Measurements from ENCODE around the gene C5AR1.
A peak's percentile ranks its signal among the peaks of the same experiment; 100 is the strongest.
"Not testable (repeated sequence)": the region's sequence is repeated elsewhere in the genome, so short reads cannot be mapped to it uniquely, and the experiment has no call there.

C5AR1 gene

DNA sequence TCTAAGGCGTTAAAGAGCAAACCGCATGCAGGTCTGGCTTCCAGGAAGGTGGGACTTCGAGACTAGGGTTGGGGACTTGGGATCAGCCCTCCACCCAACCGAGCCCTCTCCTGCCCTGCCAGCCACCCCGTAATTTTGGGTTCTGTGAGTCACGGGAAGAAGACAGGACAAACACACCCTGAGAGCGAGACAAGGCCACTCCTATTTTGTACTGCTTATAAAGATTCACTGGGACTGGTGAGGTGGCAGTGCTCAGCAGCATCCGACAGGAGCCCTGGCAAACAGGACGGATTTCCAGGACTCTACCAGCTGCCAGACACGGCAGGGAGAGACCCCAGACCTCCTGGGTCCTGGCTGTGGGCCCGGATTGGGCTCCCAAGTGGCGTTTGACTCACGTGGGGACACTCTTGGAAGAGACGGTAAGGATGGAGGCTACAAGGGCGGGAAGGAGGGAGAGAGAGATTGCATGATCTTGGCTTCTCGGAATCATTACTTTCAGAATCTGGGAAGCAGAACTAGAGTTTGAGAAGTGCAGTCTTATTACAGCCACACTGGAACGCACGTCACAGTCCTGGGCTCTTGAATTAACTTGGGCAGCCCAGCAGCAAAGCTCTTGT, 22.4 kb downstream of the C5AR1 start, which contains the start of gene C5AR2:
C5AR2 (plus strand) TSS at position 245 of the 617 bp plus-strand sequence. CDS start 8,625 bp downstream, outside the sequence.
- no peak for DNase-seq (ENCODE audit: low spot score)

DNA sequence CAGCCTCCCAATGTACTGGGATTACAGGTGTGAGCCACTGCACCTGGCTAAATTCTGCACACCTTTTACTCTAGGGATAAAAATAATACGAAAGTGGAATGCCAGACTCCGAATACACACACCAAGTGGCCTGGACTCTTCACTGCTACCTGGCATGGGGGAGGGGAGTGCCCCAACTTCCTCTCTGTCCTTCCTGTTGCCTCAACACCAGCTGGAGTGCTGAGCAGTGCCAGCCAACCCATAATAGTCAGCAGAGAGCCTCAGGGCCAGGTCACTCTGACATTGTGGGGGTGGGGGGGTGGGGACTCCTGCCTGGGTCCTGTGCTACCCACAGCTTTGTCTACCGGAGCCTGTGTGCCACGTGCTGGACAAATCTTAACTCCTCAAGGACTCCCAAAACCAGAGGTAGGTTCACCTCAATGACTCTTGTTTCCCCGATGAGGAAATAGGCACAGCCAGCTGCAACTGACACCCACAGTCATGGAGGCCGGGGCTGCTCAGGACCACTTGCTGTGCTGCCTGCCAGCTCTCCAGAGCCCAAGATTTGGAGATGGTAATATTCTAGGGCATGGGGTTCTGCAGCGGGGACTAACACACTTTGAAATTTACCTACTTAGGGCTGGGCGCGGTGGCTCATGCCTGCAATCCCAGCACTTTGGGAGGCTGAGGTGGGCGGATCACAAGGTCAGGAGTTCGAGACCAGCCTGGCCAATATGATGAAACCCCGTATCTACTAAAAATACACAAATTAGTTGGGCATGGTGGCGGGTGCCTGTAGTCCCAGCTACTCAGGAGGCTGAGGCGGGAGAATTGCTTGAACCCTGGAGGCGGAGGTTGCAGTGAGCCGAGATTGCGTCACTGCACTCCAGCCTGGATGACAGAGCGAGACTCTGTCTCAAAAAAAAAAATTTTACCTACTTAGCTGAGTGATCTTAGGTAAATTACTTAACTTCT, 27.4 kb downstream of the C5AR1 start:
- DNase-seq (ENCODE audit: low spot score) = not testable (repeated sequence)

DNA sequence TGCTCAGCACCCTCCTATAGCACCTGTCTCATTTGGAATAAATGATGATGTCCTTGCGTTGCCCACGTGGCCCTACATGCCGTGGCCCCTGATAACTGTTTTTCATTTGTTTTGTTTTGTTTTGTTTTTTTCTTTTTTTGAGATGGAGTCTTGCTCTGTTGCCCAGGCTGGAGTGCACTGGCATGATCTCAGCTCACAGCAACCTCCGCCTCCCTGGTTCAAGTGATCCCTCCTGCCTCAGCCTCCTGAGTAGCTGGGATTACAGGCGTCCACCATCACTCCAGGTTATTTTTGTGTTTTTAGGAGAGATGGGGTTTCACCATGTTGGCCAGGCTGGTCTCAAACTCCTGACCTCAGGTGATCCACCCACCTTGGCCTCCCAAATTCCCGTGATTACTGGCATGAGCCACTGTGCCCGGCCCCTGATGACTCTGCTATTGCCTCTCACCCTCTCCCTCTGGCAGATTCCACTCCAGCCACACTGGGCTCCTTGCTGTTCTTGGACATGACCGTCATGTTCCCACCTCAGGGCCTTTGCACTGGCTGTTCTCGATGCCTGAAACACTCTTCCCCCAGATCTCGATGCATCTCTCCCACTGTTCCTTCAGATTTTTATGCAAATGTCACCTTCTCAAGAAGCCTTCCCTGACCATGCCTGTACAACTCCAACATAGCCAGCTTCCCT, 29.7 kb downstream of the C5AR1 start:
- no peak for DNase-seq (ENCODE audit: low spot score)

DNA sequence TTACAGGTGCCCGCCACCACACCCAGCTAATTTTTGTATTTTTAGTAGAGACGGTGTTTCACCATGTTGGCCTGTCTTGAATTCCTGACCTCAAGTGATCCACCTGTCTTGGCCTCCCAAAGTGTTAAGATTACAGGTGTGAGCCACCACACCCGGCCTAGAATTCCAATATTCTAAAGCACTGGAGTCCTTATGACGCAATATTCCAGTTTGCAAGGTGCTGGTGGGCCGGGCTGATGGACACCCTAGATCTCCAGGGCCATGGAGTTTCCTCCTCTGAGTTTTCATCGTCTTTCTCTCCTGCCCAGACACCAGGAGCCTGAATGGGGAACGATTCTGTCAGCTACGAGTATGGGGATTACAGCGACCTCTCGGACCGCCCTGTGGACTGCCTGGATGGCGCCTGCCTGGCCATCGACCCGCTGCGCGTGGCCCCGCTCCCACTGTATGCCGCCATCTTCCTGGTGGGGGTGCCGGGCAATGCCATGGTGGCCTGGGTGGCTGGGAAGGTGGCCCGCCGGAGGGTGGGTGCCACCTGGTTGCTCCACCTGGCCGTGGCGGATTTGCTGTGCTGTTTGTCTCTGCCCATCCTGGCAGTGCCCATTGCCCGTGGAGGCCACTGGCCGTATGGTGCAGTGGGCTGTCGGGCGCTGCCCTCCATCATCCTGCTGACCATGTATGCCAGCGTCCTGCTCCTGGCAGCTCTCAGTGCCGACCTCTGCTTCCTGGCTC, 31.0 kb downstream of the C5AR1 start:
- DNase-seq (ENCODE audit: low spot score) = no peak

DNA sequence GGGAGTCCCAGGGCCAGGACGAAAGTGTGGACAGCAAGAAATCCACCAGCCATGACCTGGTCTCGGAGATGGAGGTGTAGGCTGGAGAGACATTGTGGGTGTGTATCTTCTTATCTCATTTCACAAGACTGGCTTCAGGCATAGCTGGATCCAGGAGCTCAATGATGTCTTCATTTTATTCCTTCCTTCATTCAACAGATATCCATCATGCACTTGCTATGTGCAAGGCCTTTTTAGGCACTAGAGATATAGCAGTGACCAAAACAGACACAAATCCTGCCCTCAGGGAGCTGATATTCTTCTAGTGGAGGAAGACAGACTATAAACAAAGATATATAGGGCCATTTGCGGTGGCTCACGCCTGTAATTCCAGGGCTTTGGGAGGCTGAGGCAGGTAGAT, 32.1 kb downstream of the C5AR1 start:
- DNase-seq (ENCODE audit: low spot score) = no peak

DNA sequence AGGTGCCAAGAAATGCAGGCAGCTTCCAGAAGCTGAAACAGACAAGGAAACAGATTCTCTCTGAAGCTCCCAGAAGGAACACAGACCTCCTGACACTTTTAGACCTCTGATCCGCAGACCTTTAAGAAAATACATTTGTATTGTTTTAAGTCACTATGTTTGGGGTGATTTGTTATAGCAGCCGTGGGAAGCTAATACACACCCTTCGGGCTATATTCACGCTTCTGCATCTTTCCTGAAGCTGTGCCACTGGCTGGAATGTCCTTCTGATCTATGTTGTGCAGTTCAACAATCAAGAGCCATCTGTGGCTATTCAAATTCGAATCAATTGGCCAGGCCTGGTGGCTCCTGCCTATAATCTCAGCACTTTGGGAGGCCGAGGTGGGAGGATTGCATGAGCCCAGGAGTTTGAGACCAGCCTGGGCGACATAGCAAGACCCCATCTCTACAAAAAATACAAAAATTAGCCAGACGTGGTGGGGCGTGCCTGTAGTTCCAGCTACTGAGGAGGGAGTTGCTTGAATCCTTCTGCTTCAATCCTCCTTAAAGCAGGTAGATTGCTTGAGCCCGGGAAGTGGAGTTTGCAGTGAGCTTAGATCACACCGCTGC, 33.6 kb downstream of the C5AR1 start:
- no peak for DNase-seq (ENCODE audit: low spot score)

DNA sequence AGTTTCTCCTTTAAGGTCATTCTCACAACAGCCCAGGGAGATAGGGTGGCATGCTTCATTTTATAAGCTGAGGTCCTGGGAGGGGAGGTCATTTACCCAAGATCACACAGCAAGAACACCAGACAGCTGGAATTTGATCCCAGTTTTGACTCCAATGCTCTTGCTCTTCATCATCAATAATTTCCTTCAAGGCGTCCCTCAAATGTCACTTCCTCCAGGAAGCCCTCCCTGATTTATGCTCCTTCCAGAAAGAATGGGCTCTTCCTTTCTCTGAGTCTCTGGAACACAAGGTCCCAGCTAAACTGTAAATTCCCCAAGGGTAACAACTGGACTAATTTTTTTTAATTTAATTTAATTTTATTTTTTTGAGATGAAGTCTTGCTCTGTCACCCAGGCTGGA, 34.8 kb downstream of the C5AR1 start:
- DNase-seq (ENCODE audit: low spot score) = no peak

DNA sequence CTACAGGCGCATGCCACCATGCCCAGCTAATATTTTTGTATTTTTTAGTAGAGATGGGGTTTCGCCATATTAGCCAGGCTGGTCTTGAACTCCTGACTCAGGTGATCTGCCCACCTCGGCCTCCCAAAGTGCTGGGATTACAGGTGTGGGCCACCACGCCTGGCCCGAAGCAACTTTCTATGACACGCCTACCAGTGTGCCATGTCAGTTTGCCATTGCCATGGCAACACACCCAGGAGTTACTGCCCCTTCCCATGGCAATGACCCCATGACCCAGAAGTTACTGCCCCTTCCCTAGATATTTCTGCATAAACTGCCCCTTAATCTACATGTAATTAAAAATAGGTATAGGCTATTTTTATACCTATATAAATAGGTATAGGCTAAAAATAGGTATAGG, 36.4 kb downstream of the C5AR1 start:
- not testable (repeated sequence) for DNase-seq (ENCODE audit: low spot score)

DNA sequence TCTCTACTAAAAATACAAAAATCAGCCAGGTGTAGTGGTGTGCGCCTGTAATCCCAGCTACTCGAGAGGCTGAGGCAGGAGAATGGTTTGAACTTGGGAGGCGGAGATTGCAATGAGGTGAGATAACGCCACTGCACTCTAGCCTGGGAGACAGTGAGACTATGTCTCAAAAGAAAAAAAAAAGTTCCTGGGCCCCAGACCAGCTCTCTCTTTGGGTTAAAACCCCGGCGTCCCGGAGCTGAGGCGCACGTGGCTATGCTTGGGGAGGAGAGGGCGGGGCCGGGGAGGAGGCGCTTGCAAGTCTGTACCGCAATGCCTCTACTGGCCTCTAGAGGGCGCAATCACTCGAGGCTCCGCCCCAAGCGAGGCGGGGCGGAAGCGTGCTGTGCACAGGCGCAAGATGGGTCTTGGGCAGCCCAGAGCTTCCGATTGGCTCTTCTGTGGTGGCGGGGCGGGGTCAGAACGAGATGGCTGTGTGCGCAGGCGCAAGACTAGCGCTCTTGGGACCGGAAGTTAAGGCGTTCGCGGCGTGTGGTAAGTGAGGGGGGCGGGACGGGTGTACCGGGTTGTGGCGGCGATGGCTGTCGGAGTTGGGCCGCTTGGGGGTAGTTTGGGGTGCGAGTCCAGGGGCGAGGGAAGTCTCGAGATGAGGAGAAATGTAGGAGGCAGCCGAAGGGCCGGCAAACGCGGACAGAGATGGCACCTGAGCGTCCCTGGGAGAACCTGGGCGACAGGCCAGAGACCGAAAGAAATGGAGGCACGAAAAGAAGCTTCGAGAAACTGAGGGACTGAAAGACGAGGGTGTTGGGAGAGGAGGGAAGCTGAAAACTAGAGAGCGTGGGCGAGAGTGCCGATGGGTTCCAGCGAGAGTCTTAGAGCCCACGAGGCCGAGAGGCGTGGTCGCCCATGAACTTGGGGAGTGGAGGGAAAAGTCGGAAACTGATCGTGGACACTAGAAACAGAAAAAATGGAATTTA, 39.4 kb downstream of the C5AR1 start, which contains the start of gene DHX34:
DHX34 (plus strand) TSS at position 497 of the 977 bp plus-strand sequence. CDS start 3,716 bp downstream, outside the sequence.
- peak; percentile 98 for DNase-seq (ENCODE audit: low spot score)

DNA sequence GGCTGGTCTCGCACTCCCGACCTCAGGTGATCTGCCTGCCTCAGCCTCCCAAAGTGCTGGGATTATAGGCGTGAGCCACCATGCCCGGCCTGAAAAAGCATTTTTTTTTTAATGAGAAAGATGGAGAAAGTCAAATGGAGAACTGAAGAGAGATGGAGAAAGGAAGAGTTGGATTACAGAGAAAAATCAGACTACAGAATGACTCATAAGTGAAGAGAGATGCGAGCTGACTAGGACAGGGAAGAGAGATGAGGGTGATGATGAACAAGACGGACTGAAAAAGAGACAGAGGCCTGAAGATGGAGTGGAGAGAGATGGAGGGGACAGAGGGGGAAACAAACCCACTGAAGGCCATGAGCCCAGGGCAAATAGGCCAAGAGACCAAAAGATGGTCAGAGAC, 41.0 kb downstream of the C5AR1 start:
- DNase-seq (ENCODE audit: low spot score) = no peak

DNA sequence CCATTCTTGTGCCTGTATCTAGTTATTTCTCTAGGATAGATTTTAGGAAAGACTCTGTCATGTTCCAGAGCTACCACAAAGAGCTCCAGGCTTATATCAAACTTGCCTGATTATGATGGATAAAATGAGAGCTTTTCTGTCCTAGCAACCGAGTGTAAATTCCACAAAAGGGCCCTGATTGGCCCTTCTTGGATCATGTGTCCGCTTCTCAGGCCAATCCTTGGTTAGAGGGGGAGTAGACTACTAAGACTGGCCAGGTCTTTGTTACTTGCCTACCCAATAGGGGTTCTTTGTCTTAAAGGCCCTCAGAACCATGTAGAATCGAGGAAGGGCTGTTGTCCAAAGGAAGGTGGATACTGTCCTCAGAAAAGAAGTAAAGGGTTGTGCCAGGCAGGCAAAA, 41.9 kb downstream of the C5AR1 start:
- peak; percentile 23 for DNase-seq (ENCODE audit: low spot score)

DNA sequence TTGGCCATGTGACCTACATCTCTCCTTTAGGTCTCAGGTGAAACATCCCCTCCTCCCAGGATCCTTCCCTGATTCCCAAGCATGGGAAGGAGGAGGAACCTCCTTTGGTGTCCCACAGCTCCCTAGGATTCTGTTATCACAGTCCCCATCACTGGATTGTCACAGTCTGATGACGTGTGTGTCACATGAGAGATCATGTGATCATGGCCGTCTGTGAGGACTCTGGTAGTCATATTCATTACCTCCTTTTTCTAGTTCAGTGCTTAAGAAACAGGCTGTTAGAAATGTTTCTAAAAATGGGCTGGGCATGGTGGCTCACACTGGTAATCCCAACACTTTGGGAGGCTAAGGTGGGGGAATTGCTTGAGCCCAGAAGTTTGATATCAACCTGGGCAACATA, 42.4 kb downstream of the C5AR1 start:
- no peak for DNase-seq (ENCODE audit: low spot score)

DNA sequence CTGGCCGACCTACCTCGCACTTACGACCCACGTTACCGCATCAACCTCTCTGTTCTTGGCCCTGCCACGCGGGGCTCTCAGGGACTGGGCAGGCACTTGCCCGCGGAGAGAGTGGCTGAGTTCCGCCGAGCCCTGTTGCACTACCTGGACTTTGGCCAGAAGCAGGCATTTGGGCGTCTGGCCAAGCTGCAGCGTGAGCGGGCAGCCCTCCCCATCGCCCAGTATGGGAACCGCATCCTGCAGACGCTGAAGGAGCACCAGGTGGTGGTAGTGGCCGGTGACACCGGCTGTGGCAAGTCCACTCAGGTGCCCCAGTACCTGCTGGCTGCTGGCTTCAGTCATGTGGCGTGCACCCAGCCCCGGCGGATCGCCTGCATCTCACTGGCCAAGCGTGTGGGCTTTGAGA, 43.6 kb downstream of the C5AR1 start:
- DNase-seq (ENCODE audit: low spot score) = peak; percentile 50

DNA sequence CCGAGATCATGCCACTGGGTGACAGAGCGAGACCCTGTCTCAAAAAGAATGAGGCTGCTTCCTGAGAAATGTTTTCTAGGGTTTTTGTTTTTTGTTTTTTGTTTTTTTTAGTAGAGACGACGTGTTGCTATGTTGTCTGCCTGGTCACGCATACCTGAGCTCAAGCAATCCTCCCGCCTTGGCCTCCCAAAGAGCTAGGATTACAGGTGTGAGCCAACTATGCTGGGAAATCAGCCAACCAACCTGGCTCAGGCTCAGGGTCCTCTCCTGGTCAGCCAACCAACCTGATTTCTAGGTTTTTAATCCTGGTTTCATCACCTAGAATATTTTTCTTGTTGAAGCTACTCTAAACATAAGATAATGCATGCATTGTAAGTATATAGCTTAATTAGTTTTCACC, 47.2 kb downstream of the C5AR1 start:
- DNase-seq (ENCODE audit: low spot score) = peak; percentile 67

DNA sequence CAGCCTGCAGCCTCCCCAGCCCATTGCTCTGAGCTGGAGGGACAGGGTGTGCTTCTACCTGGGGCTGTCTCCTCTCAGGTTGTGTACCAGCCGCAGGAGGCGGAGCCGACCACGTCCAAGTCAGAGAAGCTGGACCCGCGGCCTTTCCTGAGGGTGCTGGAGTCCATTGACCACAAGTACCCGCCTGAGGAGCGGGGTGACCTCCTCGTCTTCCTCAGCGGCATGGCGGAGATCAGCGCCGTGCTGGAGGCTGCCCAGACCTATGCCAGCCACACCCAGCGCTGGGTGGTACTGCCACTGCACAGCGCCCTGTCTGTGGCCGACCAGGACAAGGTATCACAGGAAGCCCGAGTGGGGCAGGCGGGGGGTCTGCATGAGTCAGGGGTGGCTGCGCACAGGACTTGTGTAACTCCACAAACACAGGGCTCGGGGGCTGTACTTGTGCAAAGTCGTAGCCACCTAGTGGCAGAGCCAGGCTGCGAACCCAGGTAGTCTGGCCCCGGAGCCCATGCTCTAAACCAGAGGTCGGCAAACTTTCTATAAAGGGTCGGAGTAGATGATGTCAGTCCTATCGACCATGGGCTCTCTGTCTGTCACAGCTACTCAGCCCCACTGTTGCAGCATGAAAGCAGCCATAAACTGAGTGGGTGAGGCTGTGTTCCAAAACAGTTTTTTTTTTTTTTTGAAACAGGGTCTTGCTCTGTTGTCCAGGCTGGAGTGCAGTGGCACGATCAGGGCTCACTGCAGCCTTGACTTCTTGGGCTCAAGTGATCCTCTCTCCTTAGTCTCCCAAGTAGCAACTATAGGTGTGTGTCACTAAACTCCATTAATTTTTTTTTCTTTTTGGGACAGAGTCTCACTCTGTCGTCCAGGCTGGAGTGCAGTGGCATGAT, 48.4 kb downstream of the C5AR1 start:
- DNase-seq (ENCODE audit: low spot score) = no peak

DNA sequence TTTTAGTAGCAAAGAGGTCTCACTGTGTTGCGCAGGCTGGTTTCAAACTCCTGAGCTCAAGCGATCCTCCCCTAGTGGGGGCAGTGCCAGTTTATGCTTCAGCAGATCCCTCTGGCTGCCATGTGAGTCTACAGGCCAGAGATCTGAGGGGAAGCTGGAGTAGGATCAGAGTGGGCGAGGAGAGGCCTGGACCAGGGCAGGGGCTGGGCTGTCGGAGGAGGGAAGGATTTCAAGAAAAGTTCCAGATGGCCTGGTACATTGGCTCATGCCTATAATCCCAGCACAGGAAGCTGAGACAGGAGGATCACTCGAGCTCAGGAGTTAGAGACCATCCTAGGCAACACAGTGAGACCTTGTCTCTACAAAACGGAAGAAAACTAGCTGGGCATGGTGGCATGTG, 49.3 kb downstream of the C5AR1 start:
- no peak for DNase-seq (ENCODE audit: low spot score)

DNA sequence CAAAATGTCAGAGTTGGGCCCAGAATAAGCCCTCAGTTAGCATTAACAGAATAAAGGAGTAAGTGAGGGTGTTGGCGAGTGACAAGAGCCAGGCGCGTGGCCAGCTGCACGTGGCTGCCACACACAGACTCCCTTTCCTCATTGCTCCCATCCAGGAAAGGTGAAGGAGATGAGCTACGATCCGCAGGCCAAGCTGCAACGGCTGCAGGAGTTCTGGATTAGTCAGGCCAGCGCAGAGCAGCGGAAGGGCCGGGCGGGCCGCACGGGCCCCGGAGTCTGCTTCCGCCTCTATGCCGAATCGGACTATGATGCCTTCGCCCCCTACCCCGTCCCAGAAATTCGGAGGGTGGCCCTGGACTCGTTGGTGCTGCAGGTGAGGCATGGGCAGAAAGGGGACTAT, 52.7 kb downstream of the C5AR1 start:
- no peak for DNase-seq (ENCODE audit: low spot score)

DNA sequence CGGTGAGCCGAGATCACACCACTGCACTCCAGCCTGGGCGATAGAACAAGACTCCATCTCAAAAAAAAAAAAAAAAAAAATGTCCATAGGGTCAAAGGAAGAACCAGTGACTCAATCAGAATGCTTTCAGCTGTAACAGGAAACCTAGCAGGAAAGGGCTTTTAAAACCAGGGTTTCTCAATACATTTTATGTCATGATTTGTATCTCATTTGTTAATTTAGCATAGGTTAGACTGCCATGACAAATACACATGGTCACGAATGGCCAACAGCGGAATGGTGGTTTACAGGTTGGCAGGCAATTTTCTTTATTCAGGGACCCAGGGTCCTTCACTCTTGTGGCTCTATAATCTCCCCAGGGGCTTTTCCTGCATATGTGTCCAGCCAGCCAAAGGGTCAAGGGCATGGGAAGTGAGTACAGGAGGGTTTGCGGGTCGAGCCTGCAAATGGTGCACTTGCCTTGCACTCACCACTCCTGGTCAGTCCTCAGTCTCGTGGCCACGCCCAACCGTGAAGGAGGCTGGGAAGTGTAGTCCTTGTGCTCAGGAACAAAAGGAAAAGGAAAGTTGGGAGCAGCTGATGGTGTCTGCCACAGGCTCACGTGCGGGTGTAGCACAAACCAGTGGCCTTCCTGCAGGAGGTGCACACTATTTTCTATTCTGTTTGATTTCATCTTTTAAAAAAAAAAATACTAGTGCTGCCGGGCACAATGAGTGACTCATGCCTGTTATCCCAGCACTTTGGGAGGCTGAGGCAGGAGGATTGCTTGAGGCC, 54.3 kb downstream of the C5AR1 start:
- DNase-seq (ENCODE audit: low spot score) = no peak

Data from kidney tubule cell (primary cell).